Measurements from ENCODE around the gene AMACR. TPM values are rescaled to one million over a fixed set of nuclear protein-coding genes. Genes with fewer than 3 reads are reported as not detected.

Gene AMACR
- polyA plus RNA-seq, 1 donor from 2014 or later: 28.5 TPM

DNA sequence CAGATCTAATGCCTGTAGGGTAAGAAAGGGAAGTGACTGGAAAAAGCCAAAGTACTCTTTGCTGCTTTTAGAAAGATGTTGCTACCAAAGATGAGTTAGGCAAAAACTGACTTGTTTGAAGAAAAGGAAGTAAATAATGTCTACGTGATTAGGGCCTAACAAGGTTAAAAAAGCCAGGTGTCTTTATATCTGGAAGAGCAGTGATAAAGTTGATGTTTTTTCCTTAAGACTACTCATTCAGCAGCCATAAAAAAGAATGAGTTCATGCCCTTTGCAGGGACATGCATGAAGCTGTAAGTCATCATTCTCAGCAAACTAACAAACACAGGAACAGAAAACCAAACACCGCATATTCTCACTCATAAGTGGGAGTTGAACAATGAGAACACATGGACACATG is 13.5 kb upstream of the AMACR start:
- Histone ChIP-seq H3K4me2 (ENCODE audit: low read length) (no peak overlapping the region), H4K20me1 (ENCODE audit: insufficient read depth) (no peaks in the 10 kb centered on the region), H3K9me3 (ENCODE audit: low read length) (no peaks in the 10 kb centered on the region), H2AFZ (ENCODE audit: low read depth, low read length) (no peak overlapping the region), H3K36me3 (ENCODE audit: insufficient read depth, low read length) (no peaks in the 10 kb centered on the region), H3K9ac (ENCODE audit: low read length) (no peak overlapping the region), H3F3A (ENCODE audit: insufficient read depth, low read length, poor library complexity, severe bottlenecking) (no peaks in the 10 kb centered on the region), H3K27me3 (ENCODE audit: insufficient read depth, low read depth, low read length) (no peaks in the 10 kb centered on the region), H3K4me3 (ENCODE audit: low read length) (no peak overlapping the region), H3K9me2 (ENCODE audit: insufficient read depth, low read length) (no peaks in the 10 kb centered on the region), H3K27ac (ENCODE audit: low read length) (no peak overlapping the region), H3K79me2 (replicated peaks; ENCODE audit: insufficient read depth, low read length) (no peaks in the 10 kb centered on the region)
- TF ChIP-seq SMC3 (conservative IDR thresholded peaks at IDR 0.05; ENCODE audit: poor library complexity) (no peak), EP300 (conservative IDR thresholded peaks at IDR 0.05; ENCODE audit: poor library complexity, severe bottlenecking) (no peak), TAF1 (IDR thresholded peaks at IDR 0.05; ENCODE audit: low read depth) (no peak), RAD21 (conservative IDR thresholded peaks at IDR 0.05) (no peak), EZH2 (IDR thresholded peaks at IDR 0.05; ENCODE audit: borderline replicate concordance, insufficient read depth, low read length, poor library complexity, severe bottlenecking) (no peak), REST (IDR thresholded peaks at IDR 0.05; ENCODE audit: borderline replicate concordance) (no peak), CTCF (IDR thresholded peaks at IDR 0.05; ENCODE audit: poor library complexity, severe bottlenecking) (no peak), POLR2AphosphoS5 (IDR thresholded peaks at IDR 0.05) (no peak), MXI1 (conservative IDR thresholded peaks at IDR 0.05; ENCODE audit: poor library complexity, severe bottlenecking) (no peak)

GRCh38 chr5:34020726-34021125 is 12.9 kb upstream of the AMACR start:
- Histone ChIP-seq H3K9me3 (ENCODE audit: low read length) (no peaks in the 10 kb centered on the region), H3K9me2 (ENCODE audit: insufficient read depth, low read length) (no peaks in the 10 kb centered on the region), H3K36me3 (ENCODE audit: insufficient read depth, low read length) (no peaks in the 10 kb centered on the region), H3K4me3 (ENCODE audit: low read length) (no peak overlapping the region), H3K27ac (ENCODE audit: low read length) (no peak overlapping the region), H3K4me2 (ENCODE audit: low read length) (no peak overlapping the region), H3K9ac (ENCODE audit: low read length) (no peak overlapping the region), H2AFZ (ENCODE audit: low read depth, low read length) (no peak overlapping the region), H3F3A (ENCODE audit: insufficient read depth, low read length, poor library complexity, severe bottlenecking) (no peaks in the 10 kb centered on the region), H4K20me1 (ENCODE audit: insufficient read depth) (no peaks in the 10 kb centered on the region), H3K27me3 (ENCODE audit: insufficient read depth, low read depth, low read length) (no peaks in the 10 kb centered on the region), H3K79me2 (replicated peaks; ENCODE audit: insufficient read depth, low read length) (no peaks in the 10 kb centered on the region)
- TF ChIP-seq REST (IDR thresholded peaks at IDR 0.05; ENCODE audit: borderline replicate concordance): no peak
- no peak for TF ChIP-seq EZH2 (IDR thresholded peaks at IDR 0.05; ENCODE audit: borderline replicate concordance, insufficient read depth, low read length, poor library complexity, severe bottlenecking)
- no peak for TF ChIP-seq SMC3 (conservative IDR thresholded peaks at IDR 0.05; ENCODE audit: poor library complexity)
- no peak for TF ChIP-seq RAD21 (conservative IDR thresholded peaks at IDR 0.05)
- no peak for TF ChIP-seq POLR2AphosphoS5 (IDR thresholded peaks at IDR 0.05)
- TF ChIP-seq MXI1 (conservative IDR thresholded peaks at IDR 0.05; ENCODE audit: poor library complexity, severe bottlenecking): no peak
- TF ChIP-seq CTCF (IDR thresholded peaks at IDR 0.05; ENCODE audit: poor library complexity, severe bottlenecking): no peak
- no peak for TF ChIP-seq EP300 (conservative IDR thresholded peaks at IDR 0.05; ENCODE audit: poor library complexity, severe bottlenecking)
